Left hindlimb (tissue), 1 donor: ENCODE data around the gene CPED1.

Source experiments
- DNase-seq: peaks from one replicate; pipeline ENCODE4 v3.0.0-alpha.2; 2018

Gene CPED1

DNA sequence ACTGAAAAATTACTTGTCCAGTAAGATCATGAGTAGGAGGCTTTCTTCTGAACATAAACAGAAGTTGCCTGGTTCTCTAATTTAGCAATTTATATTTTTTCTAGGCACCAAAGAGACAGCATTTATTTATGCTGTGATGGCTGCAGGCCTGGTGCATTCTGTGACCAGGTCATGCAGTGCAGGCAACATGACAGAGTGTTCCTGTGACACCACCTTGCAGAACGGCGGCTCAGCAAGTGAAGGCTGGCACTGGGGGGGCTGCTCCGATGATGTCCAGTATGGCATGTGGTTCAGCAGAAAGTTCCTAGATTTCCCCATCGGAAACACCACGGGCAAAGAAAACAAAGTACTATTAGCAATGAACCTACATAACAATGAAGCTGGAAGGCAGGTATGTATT is 343.1 kb downstream of the CPED1 start:
- DNase-seq, result no peak

DNA sequence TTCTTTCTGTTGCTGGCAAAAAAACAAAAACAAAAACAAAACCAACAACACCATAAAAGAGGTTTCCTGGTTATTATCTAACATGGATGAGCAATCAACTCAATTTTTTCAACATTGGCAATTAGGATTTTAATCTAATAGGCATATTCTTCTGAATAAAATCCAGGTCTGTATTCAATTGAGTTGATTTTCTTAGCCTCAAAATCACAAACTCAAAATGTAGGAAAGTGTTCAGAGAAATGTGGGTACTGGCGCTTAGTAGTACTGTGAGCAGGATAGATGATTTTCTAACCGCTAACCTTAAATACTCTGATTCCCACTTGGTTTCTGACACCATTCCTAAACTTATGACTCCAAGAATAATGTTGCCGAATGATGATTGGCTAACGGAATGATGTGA is 345.9 kb downstream of the CPED1 start:
- DNase-seq, result no peak

DNA sequence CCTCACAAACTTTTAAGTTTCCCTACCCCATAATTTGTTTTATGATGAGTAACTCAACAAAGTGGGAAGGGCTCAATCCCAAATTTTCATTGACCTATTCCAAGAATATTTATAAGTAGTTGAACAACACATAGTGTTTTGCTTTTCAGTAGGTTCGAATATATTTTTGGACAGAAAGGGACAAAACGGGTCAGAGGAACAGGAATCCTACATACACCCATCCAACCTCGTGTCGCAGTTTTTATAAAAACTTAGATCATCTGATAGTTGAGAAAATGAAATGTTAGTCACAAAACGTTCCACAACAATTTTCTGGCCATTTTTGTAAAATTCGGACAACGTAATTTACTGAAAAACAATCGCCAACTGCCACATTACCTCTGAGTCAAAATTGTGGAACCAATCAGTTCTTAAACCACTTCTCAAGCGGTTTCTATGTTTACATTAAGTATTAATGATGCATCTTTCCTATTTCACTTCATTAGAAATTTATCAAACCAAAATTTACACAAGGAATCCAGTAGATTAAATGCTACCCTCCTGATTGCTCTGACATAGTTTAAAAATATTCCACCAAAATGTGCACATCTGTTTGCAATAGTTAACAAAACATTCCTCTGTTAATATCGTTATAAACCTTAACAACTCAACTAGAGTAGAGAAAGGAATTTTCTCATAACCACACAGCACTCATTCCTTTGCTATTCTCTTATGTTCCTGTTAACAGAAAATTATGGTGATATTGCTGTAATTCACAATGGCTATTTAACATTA is 346.6 kb downstream of the CPED1 start:
- DNase-seq, result no peak

DNA sequence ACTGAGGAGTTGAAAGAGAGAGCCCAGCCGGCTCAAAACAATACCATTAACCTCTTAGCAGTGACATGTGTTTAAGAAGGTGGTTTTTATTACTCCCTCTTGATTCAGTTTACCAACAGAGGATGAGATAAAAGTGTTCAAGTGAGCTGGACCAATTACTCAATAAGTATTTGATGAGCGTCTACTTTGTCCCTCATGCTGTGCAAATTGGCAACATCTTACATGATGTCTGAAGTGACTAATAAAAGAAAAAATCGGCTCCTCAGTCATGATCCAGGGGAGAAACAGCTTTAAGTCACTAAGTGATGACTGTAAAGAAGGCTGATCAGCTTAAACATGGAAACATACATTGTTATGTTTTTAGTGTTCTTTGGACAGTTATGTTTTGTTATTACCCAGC is 348.1 kb downstream of the CPED1 start:
- no peak for DNase-seq

DNA sequence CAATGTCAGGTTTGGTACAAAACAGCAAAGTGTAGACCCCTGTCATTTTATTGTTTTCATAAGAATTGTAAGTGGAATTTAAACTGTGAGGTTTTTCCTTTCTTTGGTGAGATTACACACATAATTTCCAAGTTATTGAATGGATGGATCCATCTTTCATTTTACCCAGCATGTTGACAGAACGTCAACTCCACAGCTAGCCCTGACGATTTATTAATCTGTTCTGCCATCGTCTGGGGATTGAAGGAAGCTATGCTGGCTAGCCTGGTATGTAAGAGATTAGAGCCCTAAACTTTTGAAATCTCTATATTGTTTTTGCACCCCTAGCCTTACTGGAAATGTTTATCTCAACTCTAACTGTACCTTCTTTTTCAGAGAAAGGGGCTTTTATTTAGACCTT is 348.9 kb downstream of the CPED1 start:
- no peak for DNase-seq

DNA sequence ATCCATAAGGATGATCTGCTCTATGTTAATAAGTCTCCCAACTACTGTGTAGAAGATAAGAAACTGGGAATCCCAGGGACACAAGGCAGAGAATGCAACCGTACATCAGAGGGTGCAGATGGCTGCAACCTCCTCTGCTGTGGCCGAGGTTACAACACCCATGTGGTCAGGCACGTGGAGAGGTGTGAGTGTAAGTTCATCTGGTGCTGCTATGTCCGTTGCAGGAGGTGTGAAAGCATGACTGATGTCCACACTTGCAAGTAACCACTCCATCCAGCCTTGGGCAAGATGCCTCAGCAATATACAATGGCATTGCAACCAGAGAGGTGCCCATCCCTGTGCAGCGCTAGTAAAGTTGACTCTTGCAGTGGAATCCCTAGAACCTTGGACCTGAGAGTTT is 350.6 kb downstream of the CPED1 start:
- no peak for DNase-seq

DNA sequence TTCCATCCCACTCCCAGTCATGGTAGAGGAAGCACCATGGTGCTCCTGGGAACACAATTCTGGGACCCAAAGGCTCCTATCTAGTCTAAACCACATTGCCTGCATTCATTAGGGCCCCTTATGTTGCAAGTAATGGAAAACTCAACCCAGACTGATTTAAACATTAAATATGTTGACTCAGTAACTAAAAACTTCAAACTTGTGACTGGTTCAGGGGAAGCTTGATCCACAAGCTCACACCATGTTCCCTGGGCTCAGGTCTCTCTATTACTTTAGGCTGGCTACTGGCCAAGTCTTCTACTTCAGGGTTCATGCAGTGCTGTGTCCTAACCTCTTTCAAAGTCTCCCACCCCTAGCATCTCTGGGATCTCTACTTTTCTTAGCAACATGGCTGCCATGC is 353.4 kb downstream of the CPED1 start:
- DNase-seq, result no peak

DNA sequence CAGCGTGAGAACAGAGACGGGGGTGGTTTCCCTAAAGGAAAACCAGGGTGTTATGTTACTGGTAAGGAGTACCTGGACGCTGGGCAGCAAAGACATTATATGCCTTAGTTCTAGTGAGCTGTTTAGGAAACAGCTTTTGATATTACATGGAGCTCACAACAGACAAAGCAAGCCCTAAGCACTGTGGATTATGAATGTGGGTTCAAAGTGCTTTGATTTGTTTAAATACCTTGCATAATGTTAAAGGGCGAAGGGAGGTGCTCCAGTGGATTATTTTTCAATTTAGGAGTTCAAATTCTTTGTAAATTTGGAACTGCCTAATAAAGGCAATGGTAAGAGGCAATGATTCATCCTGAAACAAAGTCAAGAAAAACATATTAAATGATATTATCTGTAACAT is 354.1 kb downstream of the CPED1 start:
- DNase-seq, result no peak

DNA sequence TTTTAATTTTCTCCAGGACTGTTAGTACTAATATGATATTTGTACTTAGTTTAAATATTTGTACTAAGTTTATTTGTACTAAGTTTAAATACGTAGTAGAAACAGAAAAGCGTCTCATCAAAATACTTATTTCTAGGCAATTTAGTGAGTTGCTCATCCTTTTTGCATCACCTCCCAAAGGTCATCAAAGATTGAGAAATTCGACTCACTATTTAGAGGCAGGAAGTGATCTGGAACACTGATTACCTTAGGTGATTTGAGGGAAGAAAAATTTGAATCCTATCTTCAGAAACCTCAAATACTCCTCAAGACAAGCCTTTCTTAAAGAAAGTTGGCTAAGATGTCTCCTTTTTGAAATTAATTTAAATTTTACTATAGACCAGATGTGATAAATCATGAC is 354.8 kb downstream of the CPED1 start:
- DNase-seq, result no peak

DNA sequence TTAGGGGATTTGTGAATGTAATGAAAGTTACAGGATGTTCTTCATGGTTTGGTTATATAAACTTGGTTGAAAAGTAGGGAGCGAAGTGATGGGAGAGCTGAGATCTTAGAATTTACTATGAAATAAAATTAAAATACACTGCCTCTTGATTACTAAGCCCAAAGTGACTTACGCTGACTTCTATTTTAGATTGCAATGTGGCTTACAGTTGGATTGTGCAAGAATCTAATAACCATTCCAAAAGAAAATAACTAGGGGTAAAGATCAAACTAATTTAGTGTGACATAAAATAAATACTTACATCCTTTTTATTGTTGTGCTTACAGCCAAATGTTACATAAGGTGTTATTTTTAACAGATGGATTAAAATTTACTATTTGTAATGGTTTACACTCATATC is 355.6 kb downstream of the CPED1 start:
- no peak for DNase-seq

DNA sequence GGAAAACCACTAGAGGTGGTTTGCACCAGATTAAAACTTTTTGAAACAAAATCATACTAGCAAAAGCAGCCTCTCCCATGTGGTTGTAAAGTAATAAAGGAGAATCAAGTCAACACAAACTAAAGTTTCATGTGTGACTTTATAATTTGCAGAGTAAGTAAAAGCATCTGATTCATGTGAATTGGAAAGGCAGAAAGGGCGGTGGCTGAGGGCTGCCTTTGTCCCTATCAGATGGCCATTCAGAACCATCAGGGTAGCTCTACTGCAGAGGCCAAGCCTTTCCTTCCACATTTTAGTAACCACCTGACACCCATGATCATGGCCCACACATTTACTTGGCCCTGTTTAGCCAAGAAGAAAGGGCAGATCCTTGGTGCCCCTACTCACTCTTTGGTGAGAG is 356.0 kb downstream of the CPED1 start:
- DNase-seq, result no peak
